IMR-90 (cell line): ENCODE data around the gene ASXL1. TPM values are rescaled to one million over a fixed set of nuclear protein-coding genes. Genes with fewer than 3 reads are reported as not detected.

Experiments used
- ATAC-seq: fragments of 200-7000 bp; cut with Tn5 transposase; 2 replicates; pipeline ENCODE4 v1.9.1; 2020; ENCODE audit warnings: low read depth, mild to moderate bottlenecking, moderate library complexity
- BruUV-seq: library from RNA; stranded (reverse); fragments of 400-500 nt; replicated peaks from 2 replicates; lab custom pipeline; 2021; lab: Mats Ljungman, UMichigan
- CTCF ChIA-PET: fragments of 300-600 bp; formaldehyde crosslinking; extraction: SDS; loops from one replicate; lab custom pipeline; 2021; ENCODE audit warnings: antibody characterized with exemption; lab: Yijun Ruan, JAX
- POLR2A ChIA-PET: fragments of 300-600 bp; sonication (Branson Sonifier 250); formaldehyde crosslinking; loops from one replicate; lab custom pipeline; 2022; ENCODE audit warnings: antibody characterized with exemption; ENCODE audit not compliant: unreplicated experiment; lab: Charles Lee
- DNase-seq: peaks from one replicate; pipeline ENCODE4 v3.0.0; 2013
- H2AFZ ChIP-seq: replicated peaks from 2 replicates; pipeline ENCODE3; 2013; ENCODE audit warnings: low read length, mild to moderate bottlenecking; ENCODE audit not compliant: poor library complexity
- H2AK5ac ChIP-seq: 2 replicates; pipeline ENCODE4 v1.6.1; 2013; ENCODE audit warnings: low read depth, low read length, inconsistent platforms
- H2AK9ac ChIP-seq: replicated peaks from 2 replicates; pipeline ENCODE3; 2013; ENCODE audit warnings: mild to moderate bottlenecking, low read depth, low read length, moderate library complexity; ENCODE audit not compliant: poor library complexity
- H2BK120ac ChIP-seq: 2 replicates; pipeline ENCODE4 v1.6.1; 2013; ENCODE audit warnings: low read depth, low read length, inconsistent platforms
- H2BK15ac ChIP-seq: 3 replicates; pipeline ENCODE4 v1.6.1; 2013; ENCODE audit warnings: low read depth, low read length, inconsistent platforms
- H2BK20ac ChIP-seq: 2 replicates; pipeline ENCODE4 v1.6.1; 2013; ENCODE audit warnings: low read depth, mild to moderate bottlenecking, inconsistent platforms, low read length, moderate library complexity
- H2BK5ac ChIP-seq: 2 replicates; pipeline ENCODE4 v1.6.1; 2013; ENCODE audit warnings: mild to moderate bottlenecking, low read depth, low read length, inconsistent platforms; ENCODE audit not compliant: poor library complexity, severe bottlenecking
- H3K14ac ChIP-seq: replicated peaks from 2 replicates; pipeline ENCODE4 v1.6.1; 2013; ENCODE audit warnings: low read depth, low read length, inconsistent platforms
- H3K18ac ChIP-seq: 2 replicates; pipeline ENCODE4 v1.6.1; 2013; ENCODE audit warnings: low read depth, low read length, control low read depth
- H3K23ac ChIP-seq: 2 replicates; pipeline ENCODE4 v1.6.1; 2013; ENCODE audit warnings: low read depth, low read length, inconsistent platforms
- H3K27ac ChIP-seq: 2 replicates; pipeline ENCODE4 v1.5.1; 2013; ENCODE audit warnings: mild to moderate bottlenecking, control low read depth, low read length; ENCODE audit not compliant: insufficient read depth
- H3K27me3 ChIP-seq: 2 replicates; pipeline ENCODE4 v1.6.1; 2013; ENCODE audit warnings: low read length; ENCODE audit not compliant: control insufficient read depth, insufficient read depth
- H3K36me3 ChIP-seq: 2 replicates; pipeline ENCODE4 v1.6.1; 2013; ENCODE audit warnings: low read length, mixed read lengths; ENCODE audit not compliant: control insufficient read depth, insufficient read depth
- H3K4ac ChIP-seq: 2 replicates; pipeline ENCODE4 v1.6.1; 2013; ENCODE audit warnings: low read depth, low read length, inconsistent platforms
- H3K4me1 ChIP-seq: 2 replicates; pipeline ENCODE4 v1.6.1; 2013; ENCODE audit warnings: low read length, mixed read lengths; ENCODE audit not compliant: control insufficient read depth, insufficient read depth
- H3K4me2 ChIP-seq: 2 replicates; pipeline ENCODE4 v1.6.1; 2013; ENCODE audit warnings: low read depth, mild to moderate bottlenecking, control low read depth, low read length, moderate library complexity
- H3K4me3 ChIP-seq: 2 replicates; pipeline ENCODE4 v1.5.1; 2013; ENCODE audit warnings: low read depth, mild to moderate bottlenecking, control low read depth, low read length, moderate library complexity; ENCODE audit not compliant: insufficient read depth
- H3K56ac ChIP-seq: 2 replicates; pipeline ENCODE4 v1.6.1; 2013; ENCODE audit warnings: low read length, inconsistent platforms; ENCODE audit not compliant: insufficient read depth; ENCODE audit errors: extremely low read depth
- H3K79me1 ChIP-seq, 2 experiments: 2 replicates each; pipeline ENCODE4 v1.6.1; 2013; ENCODE audit warnings: low read length in 2 of 2, inconsistent platforms in 1 of 2, low read depth in 1 of 2
- H3K9ac ChIP-seq: 2 replicates; pipeline ENCODE4 v1.6.1; 2013; ENCODE audit warnings: low read depth, low read length, control low read depth
- H3K9me1 ChIP-seq: 2 replicates; pipeline ENCODE4 v1.6.1; 2013; ENCODE audit warnings: low read length, inconsistent platforms; ENCODE audit not compliant: insufficient read depth
- H3K9me3 ChIP-seq: 2 replicates; pipeline ENCODE4 v1.6.1; 2013; ENCODE audit warnings: low read length; ENCODE audit not compliant: control insufficient read depth, insufficient read depth
- H4K20me1 ChIP-seq: 2 replicates; pipeline ENCODE4 v1.6.1; 2013; ENCODE audit warnings: low read length, inconsistent platforms; ENCODE audit not compliant: insufficient read depth
- H4K5ac ChIP-seq: 2 replicates; pipeline ENCODE4 v1.6.1; 2013; ENCODE audit warnings: mild to moderate bottlenecking, low read depth, low read length, control low read depth
- H4K8ac ChIP-seq, 2 experiments: 2 replicates each; pipeline ENCODE4 v1.6.1; 2013; ENCODE audit warnings: low read depth in 2 of 2, low read length in 2 of 2, control low read depth in 1 of 2, inconsistent platforms in 1 of 2
- H4K91ac ChIP-seq: 2 replicates; pipeline ENCODE4 v1.6.1; 2013; ENCODE audit warnings: low read depth, low read length, inconsistent platforms; ENCODE audit not compliant: insufficient read depth
- ELK1 ChIP-seq: fragments of 150-350 bp; IDR thresholded peaks from 2 replicates; pipeline ENCODE4 v1.6.1; 2016; ENCODE audit warnings: low read depth, mild to moderate bottlenecking, low read length, moderate library complexity, borderline replicate concordance
- MXI1 ChIP-seq: IDR thresholded peaks from 2 replicates; pipeline ENCODE4 v1.6.1; 2012; ENCODE audit warnings: low read depth, mild to moderate bottlenecking, low read length, moderate library complexity, borderline replicate concordance
- NFE2L2 ChIP-seq: fragments of 150-350 bp; IDR thresholded peaks from 2 replicates; pipeline ENCODE4 v1.6.1; 2016; ENCODE audit warnings: low read depth, mild to moderate bottlenecking, low read length
- RAD21 ChIP-seq: IDR thresholded peaks from 2 replicates; pipeline ENCODE4 v1.6.1; 2012; ENCODE audit warnings: low read length, improper control_type of control experiment
- RFX5 ChIP-seq: IDR thresholded peaks from 2 replicates; pipeline ENCODE4 v1.8.0; 2012; ENCODE audit warnings: low read depth, mild to moderate bottlenecking, low read length, moderate library complexity
- SMC3 ChIP-seq: fragments of 150-350 bp; IDR thresholded peaks from 2 replicates; pipeline ENCODE4 v1.6.1; 2016; ENCODE audit warnings: low read depth, mild to moderate bottlenecking, antibody characterized with exemption, low read length, moderate library complexity
- WGBS, 2 experiments: methylation state at CpG; one replicate each; pipeline versions ENCODE4 v1.1.5 to v1.1.7; 2013; ENCODE audit warnings: missing lambda C conversion rate in 2 of 2; ENCODE audit not compliant: insufficient read length in 1 of 2; ENCODE audit errors: extremely low coverage in 2 of 2; 5-methylcytosine and 5-hydroxymethylcytosine counted together
- dilution Hi-C: fragments of 300-500 bp; cut with HindIII; formaldehyde crosslinking; loops from one replicate; pipeline ENCODE4 v1.14.3; 2018; ENCODE audit warnings: low sequenced_read_pairs; ENCODE audit not compliant: unreplicated experiment
- in situ Hi-C: fragments of 300-500 bp; cut with MboI; formaldehyde crosslinking; loops from 3 replicates; pipeline ENCODE4 v1.14.3; 2019; ENCODE audit warnings: low sequenced_read_pairs, inconsistent platforms, mixed read lengths
- intact Hi-C: fragments of 100-400 bp; cut with micrococcal nuclease; formaldehyde crosslinking; loops from 2 replicates; pipeline ENCODE4 v1.10.0; 2022
- polyA plus RNA-seq, 3 experiments: library from polyadenylated mRNA; depleted of rRNA; stranded (reverse); fragments of >200 nt; gene quantifications; 2 replicates each; pipeline ENCODE4 v1.2.3, GENCODE V29; 2012; ENCODE audit warnings: low replicate concordance in 1 of 3
- total RNA-seq: library from RNA; depleted of rRNA; stranded (reverse); fragments of >200 nt; gene quantifications from 2 replicates; pipeline ENCODE4 v1.2.3, GENCODE V29; 2012

Gene ASXL1
- total and polyA plus RNA-seq, 2 of the 4 experiments (the other 2 are of a cell fraction) = 29.9 to 37.1 TPM

GRCh38 chr20:32460231-32460630 lies 102.1 kb downstream of the ASXL1 start:
- no peak for ATAC-seq
- Histone ChIP-seq H2BK120ac (no peak overlapping the region), H3K14ac (no peak overlapping the region), H2BK5ac (no peak overlapping the region), H3K4me2 (no peak overlapping the region), H4K8ac (no peak overlapping the region), H3K4me3 (no peak overlapping the region), H2AFZ (no peak overlapping the region), H4K91ac (no peak overlapping the region), H3K4ac (no peak overlapping the region), H3K18ac (no peak overlapping the region), H3K56ac (no peak overlapping the region), H2BK20ac (no peak overlapping the region), H3K9me1 (peaks cover 25% of the 10 kb centered on the region; the same call in 1 of the 2 replicates), H3K23ac (no peak overlapping the region), H2AK5ac (no peak overlapping the region), H3K27ac (no peak overlapping the region), H3K9ac (no peak overlapping the region), H4K5ac (no peak overlapping the region), H2BK15ac (no peak overlapping the region), H3K27me3 (no peaks in the 10 kb centered on the region), H3K36me3 (peaks cover 13% of the 10 kb centered on the region), H2AK9ac (no peak overlapping the region), H3K4me1 (peaks cover 30% of the 10 kb centered on the region), H3K9me3 (no peaks in the 10 kb centered on the region), H3K79me1 (peaks cover 27 to 81% of the 10 kb centered on the region in 2 experiments), H4K20me1 (peaks cover 32% of the 10 kb centered on the region)
- ChIA-PET POLR2A (no interaction called here), CTCF (no interaction called here)
- BruUV-seq = no TSS peak
- TF ChIP-seq SMC3 (no peak), NFE2L2 (no peak), MXI1 (no peak), ELK1 (no peak), RFX5 (no peak), RAD21 (no peak)
- DNase-seq = no peak
- intact Hi-C loops (no loop called here), in situ Hi-C loops (no loop called here), dilution Hi-C loops (no loop called here)
- WGBS, 2 experiments = 93% methylated on average over 3 of the region's 15 CpGs; no CpG with 5 or more reads in 1 of the 2 experiments
